B cell (primary cell): ENCODE results near the gene FA2H.

Experiments
- EZH2 ChIP-seq: IDR thresholded peaks from 2 replicates; pipeline ENCODE4 v1.6.1; 2012; ENCODE audit warnings: borderline replicate concordance, low read depth, mild to moderate bottlenecking, moderate library complexity, low read length; ENCODE audit not compliant: insufficient read depth, poor library complexity, severe bottlenecking
- TF ChIP-seq, protein P1 (sequence below): fragments of 200-600 bp; IDR thresholded peaks from one replicate; pipeline ENCODE4 v1.8.0; 2022; ENCODE audit warnings: antibody characterized with exemption, mild to moderate bottlenecking

DNA sequence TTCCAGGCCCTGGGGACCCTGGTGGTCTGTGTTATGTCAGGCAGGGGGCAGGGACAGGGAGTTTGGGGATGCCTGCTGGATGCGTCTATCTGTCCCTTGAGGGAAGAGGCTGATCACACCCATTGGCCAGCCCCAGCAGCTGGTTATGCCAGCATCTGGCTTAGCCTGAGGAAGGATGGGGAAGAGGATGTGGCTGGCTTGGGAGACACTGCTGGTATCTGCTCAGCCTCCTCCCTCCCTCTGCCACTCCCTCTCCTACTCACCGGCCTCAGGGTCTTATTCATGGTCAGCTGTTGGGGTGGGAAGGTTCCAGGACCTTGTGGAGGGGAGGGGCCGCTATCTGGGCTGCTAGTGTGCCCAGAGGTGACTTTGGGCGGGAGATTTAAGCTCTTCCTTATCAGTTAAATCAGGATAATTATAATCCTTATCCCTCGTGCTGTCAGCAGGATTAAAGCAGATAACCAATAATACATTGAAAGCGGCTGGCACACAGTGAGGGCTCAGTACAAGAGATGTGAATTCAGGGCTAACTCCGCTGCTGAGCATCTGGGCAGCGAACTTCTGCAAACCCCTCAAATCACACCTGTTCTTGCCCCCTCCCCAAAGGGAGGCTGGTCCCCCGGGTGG is 38.0 kb downstream of the FA2H start:
- TF ChIP-seq, protein P1, sequence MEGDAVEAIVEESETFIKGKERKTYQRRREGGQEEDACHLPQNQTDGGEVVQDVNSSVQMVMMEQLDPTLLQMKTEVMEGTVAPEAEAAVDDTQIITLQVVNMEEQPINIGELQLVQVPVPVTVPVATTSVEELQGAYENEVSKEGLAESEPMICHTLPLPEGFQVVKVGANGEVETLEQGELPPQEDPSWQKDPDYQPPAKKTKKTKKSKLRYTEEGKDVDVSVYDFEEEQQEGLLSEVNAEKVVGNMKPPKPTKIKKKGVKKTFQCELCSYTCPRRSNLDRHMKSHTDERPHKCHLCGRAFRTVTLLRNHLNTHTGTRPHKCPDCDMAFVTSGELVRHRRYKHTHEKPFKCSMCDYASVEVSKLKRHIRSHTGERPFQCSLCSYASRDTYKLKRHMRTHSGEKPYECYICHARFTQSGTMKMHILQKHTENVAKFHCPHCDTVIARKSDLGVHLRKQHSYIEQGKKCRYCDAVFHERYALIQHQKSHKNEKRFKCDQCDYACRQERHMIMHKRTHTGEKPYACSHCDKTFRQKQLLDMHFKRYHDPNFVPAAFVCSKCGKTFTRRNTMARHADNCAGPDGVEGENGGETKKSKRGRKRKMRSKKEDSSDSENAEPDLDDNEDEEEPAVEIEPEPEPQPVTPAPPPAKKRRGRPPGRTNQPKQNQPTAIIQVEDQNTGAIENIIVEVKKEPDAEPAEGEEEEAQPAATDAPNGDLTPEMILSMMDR: no peak
- no peak for TF ChIP-seq EZH2
